ENCODE results near the gene PCARE.

The PCARE gene

GRCh38 chr2:29025711-29026110 lies 48.6 kb downstream of the PCARE start:
- no peak for TF ChIP-seq CTCF (IDR thresholded peaks at IDR 0.05; ENCODE audit: borderline replicate concordance, insufficient read depth, low read depth, low read length)
- no peak overlapping the region for H3K4me3 ChIP-seq (ENCODE audit: low read depth, low read length)

GRCh38 chr2:29024882-29025430 lies 49.4 kb downstream of the PCARE start:
- TF ChIP-seq CTCF (IDR thresholded peaks at IDR 0.05; ENCODE audit: borderline replicate concordance, insufficient read depth, low read depth, low read length): no peak
- H3K4me3 ChIP-seq (ENCODE audit: low read depth, low read length): no peak overlapping the region

- H3K4me3 ChIP-seq (ENCODE audit: low read depth, low read length): no peak overlapping the region
- no peak for TF ChIP-seq CTCF (IDR thresholded peaks at IDR 0.05; ENCODE audit: borderline replicate concordance, insufficient read depth, low read depth, low read length)
Measured at GRCh38 chr2:29023188-29023587, 51.1 kb downstream of the PCARE start.

- H3K4me3 ChIP-seq (ENCODE audit: low read depth, low read length): no peak overlapping the region
- TF ChIP-seq CTCF (IDR thresholded peaks at IDR 0.05; ENCODE audit: borderline replicate concordance, insufficient read depth, low read depth, low read length): no peak
Measured at GRCh38 chr2:29022679-29023078, 51.6 kb downstream of the PCARE start.

GRCh38 chr2:29021886-29022285 lies 52.4 kb downstream of the PCARE start:
- H3K4me3 ChIP-seq (ENCODE audit: low read depth, low read length): no peak overlapping the region
- no peak for TF ChIP-seq CTCF (IDR thresholded peaks at IDR 0.05; ENCODE audit: borderline replicate concordance, insufficient read depth, low read depth, low read length)

GRCh38 chr2:29017716-29018435 lies 56.4 kb downstream of the PCARE start:
- no peak for TF ChIP-seq CTCF (IDR thresholded peaks at IDR 0.05; ENCODE audit: borderline replicate concordance, insufficient read depth, low read depth, low read length)
- no peak overlapping the region for H3K4me3 ChIP-seq (ENCODE audit: low read depth, low read length)

- no peak for TF ChIP-seq CTCF (IDR thresholded peaks at IDR 0.05; ENCODE audit: borderline replicate concordance, insufficient read depth, low read depth, low read length)
- H3K4me3 ChIP-seq (ENCODE audit: low read depth, low read length): no peak overlapping the region
Measured at GRCh38 chr2:29016504-29016903, 57.8 kb downstream of the PCARE start.
